Lower lobe of right lung (tissue), 2 donors: ENCODE results near the gene CALML5. TPM values are rescaled to one million over a fixed set of nuclear protein-coding genes. Genes with fewer than 3 reads are reported as not detected.

Experiments
- ATAC-seq, 2 donors: fragments of 200-7000 bp; cut with Tn5 transposase; one replicate each; pipeline ENCODE4 v1.9.1; 2020 to 2022; ENCODE audit warnings: mild to moderate bottlenecking in 2 of 2, moderate library complexity in 2 of 2
- DNase-seq: peaks from one replicate; pipeline ENCODE4 v3.0.0-alpha.2; 2020
- H3K27ac ChIP-seq: fragments of 200-600 bp; one replicate; pipeline ENCODE4 v1.8.0; 2022
- H3K27me3 ChIP-seq: fragments of 200-600 bp; one replicate; pipeline ENCODE4 v1.8.0; 2022; ENCODE audit warnings: low read depth
- H3K36me3 ChIP-seq: fragments of 200-600 bp; one replicate; pipeline ENCODE4 v1.8.0; 2022; ENCODE audit warnings: mild to moderate bottlenecking
- H3K4me1 ChIP-seq: fragments of 200-600 bp; one replicate; pipeline ENCODE4 v1.8.0; 2022
- H3K4me3 ChIP-seq: fragments of 200-600 bp; one replicate; pipeline ENCODE4 v1.8.0; 2022; ENCODE audit warnings: mild to moderate bottlenecking
- H3K9me3 ChIP-seq: fragments of 200-600 bp; one replicate; pipeline ENCODE4 v1.8.0; 2022
- CTCF ChIP-seq: fragments of 200-600 bp; IDR thresholded peaks from one replicate; pipeline ENCODE4 v1.8.0; 2022; ENCODE audit warnings: antibody characterized with exemption, mild to moderate bottlenecking
- intact Hi-C: fragments of 100-400 bp; cut with DNase I; formaldehyde crosslinking; loops from one replicate; pipeline ENCODE4 v1.11.0; 2022
- total RNA-seq: library from RNA; stranded (reverse); fragmentation: NEBNext Ultra II Directional; extraction: Animal tissue kit (Norgen Biotek cat#: 25700); gene quantifications from one replicate; pipeline ENCODE4 v1.2.1, GENCODE V29; 2021
- donor health status: DM: no; HTN: yes; CAD: no; lungs with severe emphysema.

Gene CALML5
- total RNA-seq, 1 donor from 2014 or later: not detected

DNA sequence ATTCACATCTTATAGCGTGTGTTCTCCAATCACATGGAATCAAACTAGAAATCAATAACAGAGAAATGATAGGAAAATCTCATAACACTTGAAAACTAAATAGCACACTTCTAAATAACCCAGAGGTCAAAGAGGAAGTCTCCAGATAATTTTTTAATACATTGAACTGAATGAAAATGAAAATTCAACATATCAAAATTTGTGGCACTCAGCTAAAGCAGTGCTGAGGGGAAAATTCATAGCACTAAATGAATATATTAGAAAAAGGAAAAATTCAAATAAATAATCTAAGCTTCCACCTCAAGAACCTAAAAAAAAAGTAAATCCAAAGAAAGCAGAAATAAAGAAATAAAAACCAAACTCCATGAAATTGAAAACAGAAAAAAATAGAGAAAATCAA is 42.7 kb upstream of the CALML5 start:
- no peak overlapping the region for H3K4me3 ChIP-seq
- ATAC-seq: no peak
- H3K27ac ChIP-seq: no peak overlapping the region
- no peak for TF ChIP-seq CTCF
- H3K27me3 ChIP-seq: no peaks in the 10 kb centered on the region
- peaks cover 24% of the 10 kb centered on the region for H3K4me1 ChIP-seq
- H3K9me3 ChIP-seq: peaks cover 8% of the 10 kb centered on the region
- DNase-seq: no peak
- intact Hi-C loops: no loop called here
- H3K36me3 ChIP-seq: no peaks in the 10 kb centered on the region

GRCh38 chr10:5540891-5541290 is 41.5 kb upstream of the CALML5 start:
- Histone ChIP-seq H3K27me3 (no peaks in the 10 kb centered on the region), H3K9me3 (peaks cover 8% of the 10 kb centered on the region), H3K4me1 (peaks cover 12% of the 10 kb centered on the region), H3K4me3 (no peak overlapping the region), H3K36me3 (no peaks in the 10 kb centered on the region), H3K27ac (no peak overlapping the region)
- TF ChIP-seq CTCF: no peak
- no peak for DNase-seq
- intact Hi-C loops: no loop called here
- ATAC-seq: no peak

DNA sequence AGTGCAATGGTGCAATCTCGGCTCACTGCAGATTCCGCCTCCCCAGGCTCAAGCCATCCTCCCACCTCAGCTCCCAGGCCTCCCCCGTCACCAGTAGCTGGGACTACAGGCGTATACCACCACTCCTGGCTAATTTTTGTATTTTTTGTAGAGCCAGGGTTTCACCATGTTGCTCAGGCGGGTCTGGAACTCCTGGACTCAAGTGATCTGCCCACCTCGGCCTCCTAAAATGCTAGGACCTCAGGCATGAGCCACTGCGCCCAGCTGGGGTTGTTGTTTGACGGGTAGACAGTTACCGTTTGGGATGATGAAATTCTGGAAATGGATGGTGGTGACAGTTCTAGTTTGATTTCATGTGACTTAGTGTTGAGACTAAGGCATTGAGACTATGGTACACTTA is 40.7 kb upstream of the CALML5 start:
- Histone ChIP-seq H3K27me3 (no peaks in the 10 kb centered on the region), H3K4me1 (peaks cover 4% of the 10 kb centered on the region), H3K36me3 (no peaks in the 10 kb centered on the region), H3K9me3 (peaks cover 8% of the 10 kb centered on the region), H3K27ac (no peak overlapping the region), H3K4me3 (no peak overlapping the region)
- peak; percentile 36 for DNase-seq
- ATAC-seq: no peak
- intact Hi-C loops: no loop called here
- no peak for TF ChIP-seq CTCF

DNA sequence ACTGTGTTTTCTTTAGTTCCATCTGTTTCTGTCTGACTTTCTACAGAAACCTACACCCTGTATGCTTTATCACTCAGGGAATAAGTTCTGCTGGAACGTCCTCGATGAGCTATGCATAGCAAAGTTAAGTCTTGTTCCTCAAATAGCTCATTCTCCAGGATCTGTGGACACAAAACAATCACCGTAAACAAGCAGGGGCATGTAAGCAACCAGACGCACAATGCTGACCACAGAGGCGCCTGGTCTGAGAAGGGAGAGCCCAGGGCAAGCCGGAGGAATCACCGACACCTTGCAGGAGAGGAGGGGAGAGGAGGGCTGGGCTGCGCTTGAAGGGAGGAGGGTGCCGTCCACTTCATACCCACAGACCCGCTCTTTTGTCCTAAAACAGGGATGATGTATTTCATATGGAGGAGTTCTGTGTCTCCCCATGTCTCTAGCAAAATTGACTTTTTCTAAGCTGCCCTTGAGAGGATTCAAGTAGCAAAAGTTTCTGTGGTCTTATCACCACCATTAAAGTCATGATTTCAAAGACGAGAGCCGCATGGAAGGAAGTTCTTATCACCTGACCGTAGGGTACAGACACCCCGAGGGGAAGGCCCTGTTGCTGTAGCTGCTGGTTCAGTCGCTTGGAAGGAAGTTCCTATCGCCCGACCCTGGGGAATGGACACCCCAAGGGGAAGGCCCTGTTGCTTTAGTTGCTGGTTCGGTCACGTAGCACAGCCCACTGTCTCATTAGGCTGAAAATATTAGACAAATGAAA is 39.7 kb upstream of the CALML5 start:
- Histone ChIP-seq H3K4me3 (no peak overlapping the region), H3K9me3 (peaks cover 8% of the 10 kb centered on the region), H3K36me3 (no peaks in the 10 kb centered on the region), H3K27me3 (no peaks in the 10 kb centered on the region), H3K27ac (no peak overlapping the region), H3K4me1 (peaks cover 8% of the 10 kb centered on the region)
- DNase-seq (peak; percentile 28), ATAC-seq (peak in 1 of 2 donors; percentile 7)
- no peak for TF ChIP-seq CTCF
- intact Hi-C loops: no loop called here

DNA sequence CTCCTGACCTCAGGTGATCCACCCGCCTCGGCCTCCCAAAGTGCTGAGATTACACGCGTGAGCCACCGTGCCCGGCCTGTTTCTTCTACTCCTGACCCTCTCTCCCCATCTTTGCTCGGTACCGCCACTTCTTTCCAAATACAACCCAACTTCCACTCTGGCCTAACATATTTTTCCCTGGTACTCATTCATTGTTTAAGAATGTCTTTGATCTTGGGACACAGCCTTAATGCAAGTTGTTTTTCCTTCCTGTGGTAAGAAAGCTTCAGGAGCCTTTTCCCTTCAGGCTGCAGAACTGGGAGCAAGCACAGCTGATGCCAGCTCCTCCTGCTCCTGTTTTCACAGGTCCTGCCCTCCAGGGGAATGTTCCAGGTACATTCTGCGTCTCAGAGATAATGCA is 39.1 kb upstream of the CALML5 start:
- Histone ChIP-seq H3K4me3 (no peak overlapping the region), H3K4me1 (peaks cover 8% of the 10 kb centered on the region), H3K27ac (no peak overlapping the region), H3K9me3 (peaks cover 8% of the 10 kb centered on the region), H3K27me3 (no peaks in the 10 kb centered on the region), H3K36me3 (no peaks in the 10 kb centered on the region)
- DNase-seq (no peak), ATAC-seq (peak in 1 of 2 donors; percentile 37)
- intact Hi-C loops: no loop called here
- TF ChIP-seq CTCF: no peak
